Measurements from ENCODE around the gene MDK. TPM values are rescaled to one million over a fixed set of nuclear protein-coding genes. Genes with fewer than 3 reads are reported as not detected.

The MDK gene
- total RNA-seq, 6 experiments from 2014 or later: 9.7 to 22.9 (median 18.9) TPM

- H3K4me1 Mint-ChIP-seq (ENCODE audit: low read depth): peaks cover 32% of the 10 kb centered on the region
- H3K27me3 Mint-ChIP-seq (ENCODE audit: insufficient read depth): peaks cover 23% of the 10 kb centered on the region
- no peak for DNase-seq
- TF ChIP-seq CTCF (IDR thresholded peaks at IDR 0.05): no peak
- no peak overlapping the region for H3K27ac Mint-ChIP-seq
- peak overlapping the region; percentile 80 for H3K4me3 Mint-ChIP-seq
- no peaks in the 10 kb centered on the region; the same call in 1 of the 2 replicates for H3K36me3 Mint-ChIP-seq (ENCODE audit: low read depth)
- H3K9me3 Mint-ChIP-seq: no peaks in the 10 kb centered on the region
These were observed 9.1 kb downstream of the MDK start for GRCh38 chr11:46390331-46391171.

DNA sequence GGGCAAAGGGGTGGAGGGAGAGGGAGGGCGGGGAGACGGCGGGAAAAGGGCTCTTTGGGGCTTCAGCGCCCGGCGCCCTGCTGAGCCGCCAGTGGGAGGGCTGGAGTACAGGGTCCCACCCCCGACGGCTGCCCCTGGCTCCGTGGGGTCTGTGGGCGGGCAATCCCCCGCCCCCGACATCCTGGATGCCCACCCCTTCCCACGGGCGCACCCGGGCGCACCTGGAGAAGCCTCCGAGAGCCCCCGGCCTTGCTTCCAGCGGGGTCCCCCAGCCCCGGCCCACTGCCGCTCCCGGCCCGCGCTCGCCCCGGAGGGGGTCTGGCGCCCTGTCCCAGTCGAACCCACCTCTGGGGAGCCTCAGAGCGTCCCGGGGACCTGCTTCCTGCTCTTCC lies 9.7 kb downstream of the MDK start:
- H3K4me1 Mint-ChIP-seq (ENCODE audit: low read depth): peaks cover 28% of the 10 kb centered on the region
- H3K27ac Mint-ChIP-seq: no peak overlapping the region
- DNase-seq: no peak
- H3K4me3 Mint-ChIP-seq: no peak overlapping the region
- no peaks in the 10 kb centered on the region for H3K9me3 Mint-ChIP-seq
- H3K27me3 Mint-ChIP-seq (ENCODE audit: insufficient read depth): peaks cover 23% of the 10 kb centered on the region
- TF ChIP-seq CTCF (IDR thresholded peaks at IDR 0.05): no peak
- peaks cover under 1% of the 10 kb centered on the region; the same call in 1 of the 2 replicates for H3K36me3 Mint-ChIP-seq (ENCODE audit: low read depth)

DNA sequence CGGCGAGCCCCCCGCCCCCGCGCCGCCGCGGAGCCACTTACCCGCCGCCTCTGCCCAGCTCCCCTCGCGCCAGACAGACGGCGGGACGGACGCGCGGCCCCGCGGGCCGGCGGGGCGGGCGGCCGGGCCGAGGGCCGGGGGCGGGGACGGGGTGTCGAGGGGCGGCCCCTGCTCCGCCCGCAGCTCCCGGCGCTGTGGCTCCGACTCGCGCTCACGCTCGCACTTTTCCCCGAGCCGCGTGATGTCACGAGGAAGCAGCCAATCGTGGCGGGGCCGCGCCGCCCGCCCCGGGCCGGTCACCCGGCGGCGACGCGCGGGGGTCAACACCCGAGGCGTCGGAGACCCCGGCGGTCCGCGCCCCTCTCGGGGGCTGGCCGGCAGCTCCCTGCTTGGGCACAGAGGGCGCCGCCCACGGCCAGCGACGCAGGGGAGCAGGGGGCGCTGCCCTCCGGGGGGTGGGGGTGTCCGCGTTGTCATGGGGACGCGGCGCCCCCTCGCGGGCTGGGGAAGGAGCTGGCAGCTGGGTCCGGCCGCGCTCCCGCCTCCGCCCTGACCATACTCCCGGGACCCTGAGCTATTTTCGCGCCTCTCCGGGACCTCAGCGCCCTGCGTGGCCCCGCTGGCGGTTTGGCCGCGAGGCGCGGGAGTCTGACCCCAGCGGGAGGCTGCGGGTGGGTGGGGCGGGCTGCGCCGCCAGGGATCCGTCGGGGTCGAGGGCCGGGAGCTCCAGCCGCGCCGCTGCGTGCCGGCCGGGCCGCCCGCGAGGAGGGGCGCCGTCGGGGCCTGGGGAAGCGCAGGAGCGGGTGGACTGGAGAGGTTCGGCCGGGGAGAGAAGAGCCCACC lies 10.3 kb downstream of the MDK start, which contains the start of gene CHRM4:
CHRM4 (minus strand) TSS at position 199 of the 843 bp plus-strand sequence. CDS start 5,219 bp downstream, outside the sequence.
- H3K36me3 Mint-ChIP-seq (ENCODE audit: low read depth): peaks cover 7% of the 10 kb centered on the region
- peaks cover 22% of the 10 kb centered on the region for H3K4me1 Mint-ChIP-seq (ENCODE audit: low read depth)
- DNase-seq: no peak
- peaks cover 21% of the 10 kb centered on the region for H3K27me3 Mint-ChIP-seq (ENCODE audit: insufficient read depth)
- H3K27ac Mint-ChIP-seq: no peak within 1 kb of the TSS
- peak; percentile 72 for TF ChIP-seq CTCF (IDR thresholded peaks at IDR 0.05)
- peak within 1 kb of the TSS; percentile 80 for H3K4me3 Mint-ChIP-seq
- H3K9me3 Mint-ChIP-seq: no peaks in the 10 kb centered on the region

DNA sequence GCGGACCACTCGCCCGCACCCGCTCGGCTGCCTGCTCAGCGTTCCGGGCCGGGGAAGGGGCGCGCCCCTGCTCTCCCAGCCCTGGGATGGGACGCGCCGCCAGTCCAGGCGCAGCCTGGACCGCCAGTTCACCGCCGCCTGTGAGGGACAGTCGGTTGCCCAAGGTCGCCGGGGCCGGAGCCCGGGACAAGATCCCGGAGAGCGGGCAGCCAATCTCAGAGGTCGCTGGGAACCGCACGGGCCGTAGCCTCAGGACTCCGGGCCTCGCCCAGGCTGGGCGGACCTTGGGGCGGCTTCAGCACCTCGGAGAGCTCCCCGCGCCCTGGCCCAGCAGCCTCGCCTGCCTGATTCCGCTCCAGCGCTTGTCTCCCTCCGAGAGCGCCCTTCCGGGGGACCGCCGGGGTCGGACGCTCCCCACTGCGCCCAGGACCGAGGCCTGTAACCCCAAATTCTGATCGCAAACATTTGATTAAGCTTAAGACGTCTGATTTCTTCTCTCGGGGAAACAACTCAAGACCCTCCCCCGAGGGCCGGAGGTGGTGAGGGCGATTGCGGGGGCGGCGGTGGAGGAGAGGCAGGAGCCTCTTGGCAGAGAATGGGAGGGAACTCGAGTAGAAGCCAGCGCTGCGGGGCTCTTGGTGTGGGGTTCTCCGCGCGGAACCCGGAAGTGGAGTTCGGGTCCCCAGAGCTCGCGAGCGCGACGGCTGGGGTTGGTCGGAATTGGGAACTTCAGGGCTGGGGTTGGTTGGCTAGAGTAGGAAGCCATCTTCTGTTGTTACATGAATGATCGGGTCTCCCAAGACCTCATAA lies 11.2 kb downstream of the MDK start:
- H3K4me1 Mint-ChIP-seq (ENCODE audit: low read depth): peaks cover 19% of the 10 kb centered on the region
- peaks cover 14% of the 10 kb centered on the region for H3K36me3 Mint-ChIP-seq (ENCODE audit: low read depth)
- H3K4me3 Mint-ChIP-seq: peak overlapping the region; percentile 64
- H3K9me3 Mint-ChIP-seq: no peaks in the 10 kb centered on the region
- peak; percentile 58 for DNase-seq
- no peak for TF ChIP-seq CTCF (IDR thresholded peaks at IDR 0.05)
- no peak overlapping the region for H3K27ac Mint-ChIP-seq
- peaks cover 21% of the 10 kb centered on the region for H3K27me3 Mint-ChIP-seq (ENCODE audit: insufficient read depth)

DNA sequence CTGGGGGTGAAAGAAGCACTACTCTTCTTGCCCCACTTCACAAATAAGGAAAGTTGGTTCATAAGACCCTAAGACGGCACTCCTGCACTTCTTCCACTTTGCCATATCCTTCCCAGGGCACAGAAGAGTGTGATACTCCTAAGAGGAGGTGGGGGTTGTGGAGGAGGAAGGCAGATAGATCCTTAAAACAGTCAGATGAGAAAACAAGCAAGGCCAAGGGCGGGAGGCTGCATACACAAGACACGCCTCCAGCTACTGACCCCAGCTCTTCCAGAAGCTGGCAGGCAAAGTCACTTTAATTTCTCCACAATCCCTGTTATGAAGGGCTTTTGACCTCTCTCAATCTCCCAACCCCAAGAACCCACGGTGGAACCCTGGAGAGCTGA lies 11.8 kb downstream of the MDK start:
- H3K4me1 Mint-ChIP-seq (ENCODE audit: low read depth): peaks cover 15% of the 10 kb centered on the region
- peaks cover 17% of the 10 kb centered on the region for H3K36me3 Mint-ChIP-seq (ENCODE audit: low read depth)
- peaks cover 20% of the 10 kb centered on the region for H3K27me3 Mint-ChIP-seq (ENCODE audit: insufficient read depth)
- H3K27ac Mint-ChIP-seq: no peak overlapping the region
- peak overlapping the region; percentile 64; the same call in 1 of the 2 replicates for H3K4me3 Mint-ChIP-seq
- no peak for TF ChIP-seq CTCF (IDR thresholded peaks at IDR 0.05)
- no peak for DNase-seq
- H3K9me3 Mint-ChIP-seq: no peaks in the 10 kb centered on the region
